Measurements from ENCODE around the gene CHRM4.

DNA sequence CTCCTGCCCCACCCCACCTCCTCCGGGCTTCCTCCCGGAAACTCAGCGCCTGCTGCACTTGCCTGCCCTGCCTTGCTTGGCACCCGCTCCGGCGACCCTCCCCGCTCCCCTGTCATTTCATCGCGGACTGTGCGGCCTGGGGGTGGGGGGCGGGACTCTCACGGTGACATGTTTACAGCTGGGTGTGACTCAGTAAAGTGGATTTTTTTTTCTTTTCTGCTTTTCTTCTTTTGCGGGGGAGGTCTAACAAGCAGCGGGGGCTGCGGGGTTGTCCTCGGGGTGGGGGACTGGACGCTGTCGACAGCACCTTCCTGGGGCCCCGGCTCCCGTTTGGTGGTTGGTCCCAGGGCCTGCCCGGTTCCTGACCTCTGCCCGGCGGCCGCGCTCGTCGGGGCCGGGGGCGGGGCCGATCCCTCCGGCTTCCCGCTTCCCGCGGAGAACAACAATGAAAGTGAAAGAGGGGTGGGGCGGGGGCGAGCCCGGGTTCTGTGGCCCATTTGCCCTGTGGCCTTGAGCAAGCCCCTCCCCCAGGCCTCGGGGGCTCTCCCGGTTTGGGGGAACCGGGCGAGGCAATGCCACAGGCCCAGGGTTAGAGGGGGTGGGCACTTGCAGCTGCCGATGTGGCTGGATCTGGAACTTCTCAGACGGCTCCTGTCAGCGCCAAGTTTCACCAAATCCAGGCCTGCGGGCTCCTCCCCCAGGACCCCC lies 11.1 kb downstream of the CHRM4 start:
- TF ChIP-seq, protein P1, sequence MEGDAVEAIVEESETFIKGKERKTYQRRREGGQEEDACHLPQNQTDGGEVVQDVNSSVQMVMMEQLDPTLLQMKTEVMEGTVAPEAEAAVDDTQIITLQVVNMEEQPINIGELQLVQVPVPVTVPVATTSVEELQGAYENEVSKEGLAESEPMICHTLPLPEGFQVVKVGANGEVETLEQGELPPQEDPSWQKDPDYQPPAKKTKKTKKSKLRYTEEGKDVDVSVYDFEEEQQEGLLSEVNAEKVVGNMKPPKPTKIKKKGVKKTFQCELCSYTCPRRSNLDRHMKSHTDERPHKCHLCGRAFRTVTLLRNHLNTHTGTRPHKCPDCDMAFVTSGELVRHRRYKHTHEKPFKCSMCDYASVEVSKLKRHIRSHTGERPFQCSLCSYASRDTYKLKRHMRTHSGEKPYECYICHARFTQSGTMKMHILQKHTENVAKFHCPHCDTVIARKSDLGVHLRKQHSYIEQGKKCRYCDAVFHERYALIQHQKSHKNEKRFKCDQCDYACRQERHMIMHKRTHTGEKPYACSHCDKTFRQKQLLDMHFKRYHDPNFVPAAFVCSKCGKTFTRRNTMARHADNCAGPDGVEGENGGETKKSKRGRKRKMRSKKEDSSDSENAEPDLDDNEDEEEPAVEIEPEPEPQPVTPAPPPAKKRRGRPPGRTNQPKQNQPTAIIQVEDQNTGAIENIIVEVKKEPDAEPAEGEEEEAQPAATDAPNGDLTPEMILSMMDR (IDR thresholded peaks at IDR 0.05), result no peak
- TF ChIP-seq POLR2A (IDR thresholded peaks at IDR 0.05), result no peak
